ENCODE data around the gene CIRBP. TPM values are rescaled to one million over a fixed set of nuclear protein-coding genes. Genes with fewer than 3 reads are reported as not detected.
A peak's percentile ranks its signal among the peaks of the same experiment; 100 is the strongest.

CIRBP gene
- total and polyA plus RNA-seq, 2 of the 13 experiments (the other 11 are each of a cell fraction or from before 2014, with no cell fraction given): 133 to 140 TPM

DNA sequence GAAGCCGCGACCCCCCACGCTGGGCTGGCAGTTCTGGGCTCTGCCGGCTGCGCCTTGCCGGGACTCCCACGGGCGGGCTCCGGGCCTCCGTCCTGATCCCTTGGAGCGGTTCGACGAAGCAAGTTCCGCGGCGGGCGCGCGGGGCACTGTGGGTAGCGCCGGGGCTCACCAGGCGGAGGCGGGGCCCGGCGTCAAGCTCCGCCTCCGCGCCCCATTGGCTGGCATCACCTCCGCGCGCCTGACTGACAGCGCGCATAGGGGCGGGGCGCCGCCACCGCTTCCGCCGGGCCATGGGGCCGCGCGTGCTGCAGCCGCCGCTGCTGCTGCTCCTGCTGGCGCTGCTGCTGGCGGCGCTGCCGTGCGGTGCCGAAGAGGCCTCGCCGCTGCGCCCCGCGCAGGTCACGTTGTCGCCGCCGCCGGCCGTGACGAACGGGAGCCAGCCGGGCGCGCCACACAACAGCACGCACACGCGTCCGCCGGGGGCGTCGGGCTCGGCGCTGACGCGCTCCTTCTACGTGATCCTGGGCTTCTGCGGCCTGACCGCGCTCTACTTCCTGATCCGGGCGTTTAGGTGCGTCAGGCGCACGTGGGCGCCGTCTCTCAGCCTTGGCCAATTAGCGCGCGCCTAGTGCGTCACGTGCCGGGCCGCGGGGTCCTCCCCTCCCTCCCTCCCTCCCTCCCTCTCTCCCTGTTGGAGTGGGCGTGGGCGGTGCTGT, 6.3 kb downstream of the CIRBP start, which contains the start of gene FAM174C (continued):
- TF ChIP-seq ZNF800 (CRISPR knock-in tag; IDR thresholded peaks at IDR 0.05) (no peak), ARNT2 (CRISPR knock-in tag; IDR thresholded peaks at IDR 0.05; ENCODE audit: low read depth) (peak; percentile 85), ZHX1 (CRISPR knock-in tag; IDR thresholded peaks at IDR 0.05; ENCODE audit: low read depth) (no peak; the same call in 1 of the 2 replicates), ZNF280B (CRISPR knock-in tag; IDR thresholded peaks at IDR 0.05; ENCODE audit: borderline replicate concordance) (no peak), EED (CRISPR knock-in tag; IDR thresholded peaks at IDR 0.05) (no peak), NFE2 (CRISPR knock-in tag; IDR thresholded peaks at IDR 0.05) (no peak), KMT2B (CRISPR knock-in tag; IDR thresholded peaks at IDR 0.05) (no peak), MED8 (CRISPR knock-in tag; IDR thresholded peaks at IDR 0.05; ENCODE audit: insufficient replicate concordance) (peak; percentile 34), ZNF160 (CRISPR knock-in tag; IDR thresholded peaks at IDR 0.05) (peak; percentile 30; the same call in 1 of the 2 replicates), TAF1 (CRISPR knock-in tag; IDR thresholded peaks at IDR 0.05) (peak; percentile 69; the same call in 1 of the 2 replicates), SMAD1 (CRISPR knock-in tag; IDR thresholded peaks at IDR 0.05; ENCODE audit: borderline replicate concordance, low read depth) (peak; percentile 38; the same call in 1 of the 2 replicates), CAMTA2 (CRISPR knock-in tag; IDR thresholded peaks at IDR 0.05; ENCODE audit: borderline replicate concordance) (peak; percentile 79; the same call in 1 of the 2 replicates), ZNF317 (CRISPR knock-in tag; IDR thresholded peaks at IDR 0.05) (peak; percentile 24; the same call in 1 of the 2 replicates), PHF8 (CRISPR knock-in tag; IDR thresholded peaks at IDR 0.05) (peak; percentile 49; the same call in 1 of the 2 replicates), SMARCC2 (IDR thresholded peaks at IDR 0.05) (no peak), ZNF383 (CRISPR knock-in tag; IDR thresholded peaks at IDR 0.05; ENCODE audit: borderline replicate concordance) (no peak), SALL1 (CRISPR knock-in tag; IDR thresholded peaks at IDR 0.05) (peak; percentile 68; the same call in 1 of the 2 replicates), ZNF572 (CRISPR knock-in tag; IDR thresholded peaks at IDR 0.05) (0 out of 2 replicates have a peak, but pooled peaks have one; percentile 4)
- TF ChIP-seq, protein P1, sequence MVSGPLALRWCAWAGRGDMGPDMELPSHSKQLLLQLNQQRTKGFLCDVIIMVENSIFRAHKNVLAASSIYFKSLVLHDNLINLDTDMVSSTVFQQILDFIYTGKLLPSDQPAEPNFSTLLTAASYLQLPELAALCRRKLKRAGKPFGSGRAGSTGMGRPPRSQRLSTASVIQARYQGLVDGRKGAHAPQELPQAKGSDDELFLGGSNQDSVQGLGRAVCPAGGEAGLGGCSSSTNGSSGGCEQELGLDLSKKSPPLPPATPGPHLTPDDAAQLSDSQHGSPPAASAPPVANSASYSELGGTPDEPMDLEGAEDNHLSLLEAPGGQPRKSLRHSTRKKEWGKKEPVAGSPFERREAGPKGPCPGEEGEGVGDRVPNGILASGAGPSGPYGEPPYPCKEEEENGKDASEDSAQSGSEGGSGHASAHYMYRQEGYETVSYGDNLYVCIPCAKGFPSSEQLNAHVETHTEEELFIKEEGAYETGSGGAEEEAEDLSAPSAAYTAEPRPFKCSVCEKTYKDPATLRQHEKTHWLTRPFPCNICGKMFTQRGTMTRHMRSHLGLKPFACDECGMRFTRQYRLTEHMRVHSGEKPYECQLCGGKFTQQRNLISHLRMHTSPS (CRISPR knock-in tag; IDR thresholded peaks at IDR 0.05; ENCODE audit: low read depth): no peak; the same call in 1 of the 2 replicates

All from HepG2 (cell line).